NT2/D1 (cell line): ENCODE results near the gene SGK1.

Experiments used
- YY1 ChIP-seq: IDR thresholded peaks from 2 replicates; pipeline ENCODE4 v1.6.1; 2011; ENCODE audit not compliant: insufficient read length, insufficient read depth
- ZNF274 ChIP-seq: IDR thresholded peaks from 2 replicates; pipeline ENCODE4 v1.6.1; 2011; ENCODE audit warnings: mild to moderate bottlenecking, low read depth, low read length

DNA sequence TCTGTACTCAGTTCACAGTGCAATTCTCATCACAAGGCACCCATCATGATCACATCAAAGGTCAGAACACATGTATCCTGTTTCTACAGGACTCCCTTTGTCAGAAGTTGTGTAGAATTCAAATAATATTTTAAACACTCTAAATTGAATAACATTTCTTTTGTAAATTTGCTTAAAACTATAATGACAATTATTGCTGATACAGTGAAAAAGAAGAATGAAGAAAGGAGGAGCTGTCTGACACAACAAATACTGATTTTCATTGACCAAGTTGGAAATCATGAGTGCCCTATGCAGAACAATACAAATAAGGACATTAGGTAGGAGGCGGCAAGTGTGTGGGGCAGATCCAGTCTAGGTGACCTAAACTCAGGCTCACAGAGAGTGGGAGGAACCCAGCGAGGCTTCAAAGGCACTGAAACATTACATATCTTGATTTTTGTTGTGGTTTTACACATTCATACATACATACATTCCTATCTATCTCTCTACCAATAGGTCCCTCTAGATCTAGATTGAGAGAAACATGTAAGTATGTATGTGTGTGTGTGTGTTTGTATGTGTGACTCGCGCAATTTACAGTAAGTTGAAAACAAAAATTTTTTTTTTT is 186.3 kb downstream of the SGK1 start:
- TF ChIP-seq YY1 (no peak), ZNF274 (no peak)
